HG03066 (cell line): ENCODE measurements around the gene MFSD8.
A peak's percentile ranks its signal among the peaks of the same experiment; 100 is the strongest.
"Not testable (repeated sequence)": the region's sequence is repeated elsewhere in the genome, so short reads cannot be mapped to it uniquely, and the experiment has no call there.

Experiments used
- ATAC-seq: cut with Tn5 transposase; IDR thresholded peaks from one replicate; pipeline ENCODE4 v1.9.1; 2021; ENCODE audit warnings: low read depth; ENCODE audit not compliant: unreplicated experiment

MFSD8 gene

GRCh38 chr4:127965062-127965802, at the start of gene MFSD8, which contains the start of gene ABHD18:
Gene MFSD8, minus strand, starts transcription at chr4:127965173. Its CDS starts 40 bp downstream, at chr4:127965133.
Gene ABHD18, plus strand, starts transcription at chr4:127965406. Its CDS starts 17,550 bp downstream, at chr4:127982956.
- ATAC-seq, result peak; percentile 93

- ATAC-seq, result no peak
These were observed 44.5 kb upstream of the MFSD8 start for GRCh38 chr4:128009428-128009827.

- no peak for ATAC-seq
These were observed 41.6 kb upstream of the MFSD8 start for GRCh38 chr4:128006592-128006991.

- ATAC-seq, result peak; percentile 94
These were observed 32.8 kb upstream of the MFSD8 start for GRCh38 chr4:127997534-127998388.

- ATAC-seq, result not testable (repeated sequence)
These were observed 31.5 kb upstream of the MFSD8 start for GRCh38 chr4:127996521-127996920.

- ATAC-seq, result no peak
These were observed 30.8 kb upstream of the MFSD8 start for GRCh38 chr4:127995776-127996175.

- ATAC-seq, result no peak
These were observed 28.2 kb upstream of the MFSD8 start for GRCh38 chr4:127993151-127993550.

- ATAC-seq, result no peak
These were observed 23.7 kb upstream of the MFSD8 start for GRCh38 chr4:127988638-127989037.

- no peak for ATAC-seq
These were observed 21.0 kb upstream of the MFSD8 start for GRCh38 chr4:127985989-127986388.

- ATAC-seq, result no peak
These were observed 17.5 kb upstream of the MFSD8 start for GRCh38 chr4:127982445-127982844.

GRCh38 chr4:127978930-127979329, 14.0 kb upstream of the MFSD8 start:
- ATAC-seq, result no peak

- ATAC-seq, result no peak
These were observed 10.3 kb upstream of the MFSD8 start for GRCh38 chr4:127975121-127975770.

- not testable (repeated sequence) for ATAC-seq
These were observed 6.0 kb upstream of the MFSD8 start for GRCh38 chr4:127970925-127971324.

GRCh38 chr4:127968586-127968985, 3.6 kb upstream of the MFSD8 start:
- ATAC-seq, result no peak

GRCh38 chr4:127967141-127967775, 2.3 kb upstream of the MFSD8 start:
- no peak for ATAC-seq

GRCh38 chr4:127965803-127966175, 816 bp upstream of the MFSD8 start:
- ATAC-seq, result peak; percentile 29

- peak; percentile 12 for ATAC-seq
These were observed 429 bp downstream of the MFSD8 start for GRCh38 chr4:127964426-127965061.

GRCh38 chr4:127963633-127964398, 1.2 kb downstream of the MFSD8 start:
- not testable (repeated sequence) for ATAC-seq

GRCh38 chr4:127959794-127960193, 5.2 kb downstream of the MFSD8 start:
- no peak for ATAC-seq
